Prostate gland (tissue), 2 donors: ENCODE data around the gene ACER3. TPM values are rescaled to one million over a fixed set of nuclear protein-coding genes. Genes with fewer than 3 reads are reported as not detected.

Experiments
- DNase-seq: peaks from one replicate; pipeline ENCODE4 v3.0.0-alpha.2; 2019; ENCODE audit warnings: low spot score
- H3K27ac ChIP-seq, 2 donors: fragments of 200-600 bp; sonication (generic); 2 replicates each; pipeline ENCODE4 v1.5.1; 2017 to 2019
- H3K27me3 ChIP-seq: fragments of 200-600 bp; sonication (generic); replicated peaks from 2 replicates; pipeline ENCODE4 v1.5.1; 2019; ENCODE audit not compliant: insufficient read depth
- H3K36me3 ChIP-seq, 2 donors: fragments of 200-600 bp; sonication (generic); 1 replicate in 1 of 2; 2 replicates in 1 of 2; pipeline versions ENCODE4 v1.5.1 to v1.8.1; 2017 to 2019
- H3K4me1 ChIP-seq: fragments of 200-600 bp; sonication (generic); replicated peaks from 2 replicates; pipeline ENCODE4 v1.5.1; 2019
- H3K4me3 ChIP-seq, 2 donors: fragments of 200-600 bp; sonication (generic); 2 replicates each; pipeline ENCODE4 v1.5.1; 2017 to 2019
- H3K9me3 ChIP-seq: fragments of 200-600 bp; sonication (generic); 2 replicates; pipeline ENCODE4 v1.5.1; 2017
- CTCF ChIP-seq, 4 experiments: fragments of 200-600 bp in 2 of 4; fragments of 450-650 bp in 2 of 4; sonication (generic) in 2 of 4; IDR thresholded peaks; 1 replicate in 3 of 4; 2 replicates in 1 of 4; pipeline ENCODE4 v1.5.1; 2016 to 2019; ENCODE audit warnings: antibody characterized with exemption in 4 of 4, mild to moderate bottlenecking in 2 of 4, moderate library complexity in 2 of 4
- POLR2A ChIP-seq: fragments of 450-650 bp; IDR thresholded peaks from one replicate; pipeline ENCODE4 v1.6.1; 2016; ENCODE audit warnings: antibody characterized with exemption, mild to moderate bottlenecking
- POLR2AphosphoS5 ChIP-seq: sonication (generic); formaldehyde crosslinking; IDR thresholded peaks from one replicate; pipeline ENCODE4 v1.6.1; 2017; ENCODE audit warnings: antibody characterized with exemption
- WGBS: methylation state at CpG from one replicate; pipeline ENCODE4 v1.1.5; 2018; 5-methylcytosine and 5-hydroxymethylcytosine counted together
- intact Hi-C: fragments of 100-400 bp; cut with DNase I; formaldehyde crosslinking; loops from one replicate; pipeline ENCODE4 v1.14.2; 2022
- total RNA-seq, 2 donors: library from RNA; depleted of rRNA; stranded (reverse); fragments of >200 nt; gene quantifications; one replicate each; pipeline ENCODE4 v1.1.0, GENCODE V29; 2016

The ACER3 gene
- total RNA-seq, 2 donors from 2014 or later, result 11.3 to 11.9 TPM

- intact Hi-C loops, result no loop called here
- peaks cover 3% of the 10 kb centered on the region for H3K4me1 ChIP-seq
- no peaks in the 10 kb centered on the region for H3K36me3 ChIP-seq
- TF ChIP-seq POLR2A (no peak), CTCF (IDR thresholded peaks at IDR 0.05) (no peak), POLR2AphosphoS5 (no peak)
- no peak overlapping the region for H3K4me3 ChIP-seq
- DNase-seq, result no peak
- WGBS, result 93% methylated on average over 8 of the region's 8 CpGs
- H3K27me3 ChIP-seq, result no peaks in the 10 kb centered on the region
- no peak overlapping the region for H3K27ac ChIP-seq
- no peaks in the 10 kb centered on the region for H3K9me3 ChIP-seq
Measured at GRCh38 chr11:76977791-76978190, 117.1 kb downstream of the ACER3 start.

- H3K27me3 ChIP-seq, result no peaks in the 10 kb centered on the region
- peaks cover 3% of the 10 kb centered on the region for H3K4me1 ChIP-seq
- WGBS, result 98% methylated on average over 4 of the region's 4 CpGs
- intact Hi-C loops, result no loop called here
- no peak for TF ChIP-seq POLR2A
- no peak for TF ChIP-seq CTCF (IDR thresholded peaks at IDR 0.05)
- TF ChIP-seq POLR2AphosphoS5, result no peak
- H3K36me3 ChIP-seq, result no peaks in the 10 kb centered on the region
- no peak overlapping the region for H3K27ac ChIP-seq
- no peak for DNase-seq
- H3K9me3 ChIP-seq, result no peaks in the 10 kb centered on the region
- H3K4me3 ChIP-seq, result no peak overlapping the region
Measured at GRCh38 chr11:76978239-76978638, 117.5 kb downstream of the ACER3 start.

- WGBS, result 84% methylated on average over 3 of the region's 3 CpGs
Measured at GRCh38 chr11:76978818-76979217, 118.1 kb downstream of the ACER3 start.

GRCh38 chr11:76980196-76980595 lies 119.5 kb downstream of the ACER3 start:
- H3K9me3 ChIP-seq, result no peaks in the 10 kb centered on the region
- H3K27ac ChIP-seq, result no peak overlapping the region
- no peaks in the 10 kb centered on the region for H3K36me3 ChIP-seq
- no peaks in the 10 kb centered on the region for H3K27me3 ChIP-seq
- no peak for DNase-seq
- no peak for TF ChIP-seq CTCF (IDR thresholded peaks at IDR 0.05)
- no peak for TF ChIP-seq POLR2A
- no peak for TF ChIP-seq POLR2AphosphoS5
- peaks cover 3% of the 10 kb centered on the region for H3K4me1 ChIP-seq
- no peak overlapping the region for H3K4me3 ChIP-seq
- intact Hi-C loops, result no loop called here

More at GRCh38 chr11:76978818-76979217, 118.1 kb downstream of the ACER3 start:
- Histone ChIP-seq H3K9me3 (no peaks in the 10 kb centered on the region), H3K27ac (no peak overlapping the region), H3K27me3 (no peaks in the 10 kb centered on the region), H3K36me3 (no peaks in the 10 kb centered on the region), H3K4me1 (peaks cover 3% of the 10 kb centered on the region), H3K4me3 (no peak overlapping the region)
- DNase-seq, result no peak
- intact Hi-C loops, result no loop called here
- TF ChIP-seq CTCF (IDR thresholded peaks at IDR 0.05) (no peak), POLR2AphosphoS5 (no peak), POLR2A (no peak)

- Histone ChIP-seq H3K9me3 (no peaks in the 10 kb centered on the region), H3K27me3 (no peaks in the 10 kb centered on the region), H3K4me1 (no peaks in the 10 kb centered on the region), H3K27ac (no peak overlapping the region), H3K4me3 (no peak overlapping the region), H3K36me3 (no peaks in the 10 kb centered on the region)
- 89% methylated on average over 1 of the region's 1 CpG for WGBS
- DNase-seq, result no peak
- TF ChIP-seq POLR2AphosphoS5, result no peak
- TF ChIP-seq CTCF (IDR thresholded peaks at IDR 0.05), result no peak
- TF ChIP-seq POLR2A, result no peak
- intact Hi-C loops, result no loop called here
Measured at GRCh38 chr11:76984743-76985142, 124.0 kb downstream of the ACER3 start.
